Measurements from ENCODE around the gene AAR2.

- no peak for TF ChIP-seq POLR2A (IDR thresholded peaks at IDR 0.05)
- TF ChIP-seq EP300 (IDR thresholded peaks at IDR 0.05): no peak
These were observed 35.8 kb upstream of the AAR2 start for GRCh38 chr20:36200451-36200850.

Measured in tibial nerve (tissue), 3 donors.